Activated T-helper 1 cell treated with Interleukin-2 at 50 U/mL for 16 hours (primary cell): ENCODE results near the gene HK1.

Source experiments
- DNase-seq: peaks from one replicate; pipeline ENCODE4 v3.0.0-alpha.2; 2020; ENCODE audit warnings: low read depth

Gene HK1

GRCh38 chr10:69406816-69407580, 128.7 kb downstream of the HK1 start:
- DNase-seq: no peak

- DNase-seq: no peak
Observed at GRCh38 chr10:69407621-69408301, 129.5 kb downstream of the HK1 start.

DNA sequence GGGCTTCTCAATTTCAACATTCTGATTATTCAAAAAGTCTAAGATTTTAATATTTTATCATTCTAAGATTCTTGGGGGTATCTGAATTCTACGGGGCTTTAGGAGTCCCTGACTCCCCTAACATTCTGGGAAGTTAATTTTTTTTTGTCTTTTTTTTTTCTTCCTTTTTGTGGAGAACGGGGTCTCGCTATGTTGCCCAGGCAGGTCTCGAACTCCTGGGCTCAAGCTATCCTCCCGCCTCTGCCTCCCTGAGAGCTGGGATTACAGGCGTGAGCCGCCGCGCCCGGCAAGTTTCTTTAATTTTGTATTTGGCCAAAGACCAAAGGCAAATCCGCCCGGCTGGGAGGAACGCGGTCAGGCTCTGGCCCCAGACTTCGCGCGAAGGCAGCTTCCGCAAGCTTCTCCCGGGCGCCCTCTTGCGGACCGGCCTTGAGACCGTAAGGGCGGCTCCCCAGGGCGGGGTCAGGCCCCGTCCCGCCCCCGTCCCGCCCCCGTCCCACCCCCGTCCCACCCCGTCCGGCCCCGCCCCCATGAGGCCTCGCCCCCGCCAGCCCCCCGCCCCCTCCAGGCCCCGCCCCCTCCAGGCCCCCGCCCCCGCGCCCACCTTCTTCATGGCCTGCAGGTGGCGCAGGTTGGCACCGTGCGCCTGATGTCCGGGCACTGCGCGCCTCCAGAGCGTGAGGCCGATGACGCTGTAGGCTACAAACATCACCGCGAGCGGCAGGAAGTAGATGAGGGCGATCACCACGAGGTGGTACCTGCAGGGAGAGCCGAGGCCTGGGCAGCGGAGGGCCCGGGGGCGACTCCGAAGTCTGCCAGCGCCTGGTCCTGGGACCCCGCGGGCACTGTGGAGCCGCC, 130.3 kb downstream of the HK1 start:
- peak; percentile 85 for DNase-seq

DNA sequence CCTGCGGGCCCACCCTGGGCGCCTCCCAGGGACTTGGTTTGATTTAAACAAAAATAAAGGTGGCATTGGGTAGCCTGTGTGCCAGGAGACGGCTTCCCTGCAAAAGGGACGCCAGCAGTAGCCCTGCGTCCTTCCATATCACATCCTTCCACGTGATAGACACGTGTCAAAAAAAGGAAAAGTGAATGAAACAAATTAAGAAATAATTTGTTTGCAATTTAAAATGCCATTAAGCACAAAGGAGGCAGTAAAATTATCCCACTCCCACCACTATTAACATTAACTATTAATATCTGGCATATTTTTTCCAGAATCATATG, 130.8 kb downstream of the HK1 start:
- DNase-seq: no peak

GRCh38 chr10:69409968-69410367, 131.7 kb downstream of the HK1 start:
- no peak for DNase-seq

GRCh38 chr10:69410487-69410886, 132.2 kb downstream of the HK1 start:
- DNase-seq: no peak

- no peak for DNase-seq
Observed at GRCh38 chr10:69411476-69411875, 133.2 kb downstream of the HK1 start.

DNA sequence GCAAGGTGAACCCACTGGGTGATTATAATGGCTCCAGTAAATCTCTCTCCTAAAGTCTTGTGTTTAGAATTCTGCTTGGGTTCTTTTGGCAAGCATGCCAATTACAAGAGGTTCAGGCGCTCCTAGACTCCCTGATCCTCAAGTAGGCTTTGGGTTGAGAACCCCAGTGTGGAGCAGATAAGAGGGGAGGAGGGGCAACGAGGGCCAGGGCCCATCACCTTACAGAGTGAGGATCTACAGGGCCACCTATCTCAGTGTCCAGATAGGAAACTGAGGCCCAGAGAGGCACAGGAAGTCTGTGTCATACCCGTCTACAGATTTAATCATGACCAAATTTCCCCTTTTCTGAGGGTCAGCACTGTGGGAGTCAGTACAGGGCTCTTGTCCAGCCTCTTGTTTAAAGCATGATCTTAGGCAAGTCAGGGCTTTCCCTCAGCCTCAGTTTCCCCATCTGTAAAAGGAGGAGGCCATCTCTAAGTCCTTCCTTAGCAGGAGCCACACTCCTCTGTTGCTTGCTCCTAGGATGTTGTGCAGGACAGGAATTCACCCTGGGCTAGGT, 134.0 kb downstream of the HK1 start:
- DNase-seq: no peak

DNA sequence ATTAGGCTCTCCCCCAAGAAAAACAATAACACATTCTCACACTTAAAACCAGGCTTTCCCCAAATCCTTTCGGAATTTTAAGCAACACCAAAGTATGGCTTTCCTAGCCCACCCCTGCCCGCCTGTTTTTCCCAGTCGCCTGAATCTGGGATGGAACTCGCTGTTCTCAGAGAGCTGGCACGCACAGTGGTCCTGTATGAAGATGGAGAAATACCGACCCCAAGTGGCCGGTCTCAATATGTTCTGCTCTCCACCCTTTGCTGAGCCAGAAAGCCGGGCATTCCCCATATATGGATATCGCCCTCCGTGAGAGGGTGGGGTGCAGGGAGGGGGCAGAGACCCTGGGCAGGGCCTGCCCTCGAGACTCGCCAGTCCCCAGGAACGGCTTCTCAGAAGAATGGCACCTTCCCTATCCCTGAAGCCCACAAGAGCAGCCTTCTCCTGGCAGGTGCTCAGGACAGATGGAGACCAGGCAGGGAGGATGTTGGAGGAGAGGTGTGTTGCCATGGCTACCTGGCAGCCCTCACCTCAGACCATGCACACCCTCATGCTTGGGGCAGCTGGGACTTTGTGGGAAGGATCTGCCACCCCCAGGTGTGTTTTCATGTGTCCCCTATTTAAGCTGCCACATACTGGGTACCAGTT, 135.0 kb downstream of the HK1 start:
- DNase-seq: no peak

GRCh38 chr10:69414036-69415018, 136.0 kb downstream of the HK1 start:
- no peak for DNase-seq

DNA sequence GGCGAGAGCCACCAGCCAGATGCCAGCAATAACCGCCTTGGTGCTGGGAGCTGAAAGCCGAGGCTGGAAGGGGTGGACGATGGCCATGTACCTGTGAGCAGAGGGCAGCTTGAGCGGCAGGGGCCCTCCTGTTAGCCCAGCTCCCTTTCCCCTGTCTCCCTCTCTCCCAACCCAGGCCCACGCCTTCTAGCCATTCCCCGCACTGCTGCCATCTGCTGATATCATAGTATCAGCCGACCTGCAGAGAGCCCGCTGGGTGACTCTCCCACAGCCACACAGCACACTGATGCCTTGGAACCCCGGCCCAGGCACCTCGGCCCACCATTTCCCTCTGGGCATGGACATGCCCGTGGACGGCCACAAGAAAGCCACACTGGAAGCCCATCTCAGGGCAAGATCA, 136.8 kb downstream of the HK1 start:
- DNase-seq: no peak

DNA sequence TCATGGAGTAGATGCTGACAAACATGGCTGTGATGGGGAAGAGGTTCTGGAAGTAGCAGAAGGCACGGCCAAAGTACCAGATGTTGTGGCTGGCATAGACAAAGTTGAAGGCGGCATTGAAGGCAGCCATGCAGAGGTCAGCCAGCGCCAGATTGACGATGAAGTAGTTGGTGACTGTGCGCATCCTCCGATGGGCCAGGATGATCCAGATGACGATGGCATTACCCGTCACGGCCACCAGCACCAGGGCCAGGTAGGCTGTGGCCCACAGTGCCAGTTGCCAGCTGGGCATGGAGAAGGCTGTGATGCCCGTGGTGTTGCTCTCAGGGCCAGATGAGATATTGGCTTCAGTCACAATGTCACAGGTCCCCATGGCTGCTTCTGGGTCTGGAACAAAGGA, 137.7 kb downstream of the HK1 start:
- DNase-seq: no peak

- no peak for DNase-seq
Observed at GRCh38 chr10:69416695-69417094, 138.4 kb downstream of the HK1 start, which contains the start of gene TACR2. TACR2 (minus strand) TSS chr10:69416918; CDS start chr10:69416323, 595 bp downstream.

DNA sequence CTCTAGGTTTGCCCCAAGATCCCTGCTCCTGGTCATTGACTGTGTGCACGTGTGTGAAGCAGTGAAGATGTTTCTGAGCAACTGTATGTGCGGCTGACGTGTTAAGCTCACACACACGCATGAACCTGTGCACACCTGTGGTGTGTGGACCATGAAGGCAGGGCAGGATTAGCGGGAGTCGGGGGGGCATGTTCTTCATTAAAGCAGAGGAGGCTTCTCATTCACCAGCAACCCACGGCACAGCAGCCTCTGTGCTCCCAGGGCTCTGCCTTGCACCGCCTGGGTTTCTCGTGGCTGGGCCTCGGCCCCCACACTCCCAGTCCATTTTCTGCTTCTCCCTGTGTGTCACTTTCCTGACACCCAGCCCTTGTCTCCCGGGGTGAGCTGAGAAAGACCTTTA, 139.2 kb downstream of the HK1 start:
- DNase-seq: no peak

- no peak for DNase-seq
Observed at GRCh38 chr10:69418052-69418752, 139.9 kb downstream of the HK1 start.

DNA sequence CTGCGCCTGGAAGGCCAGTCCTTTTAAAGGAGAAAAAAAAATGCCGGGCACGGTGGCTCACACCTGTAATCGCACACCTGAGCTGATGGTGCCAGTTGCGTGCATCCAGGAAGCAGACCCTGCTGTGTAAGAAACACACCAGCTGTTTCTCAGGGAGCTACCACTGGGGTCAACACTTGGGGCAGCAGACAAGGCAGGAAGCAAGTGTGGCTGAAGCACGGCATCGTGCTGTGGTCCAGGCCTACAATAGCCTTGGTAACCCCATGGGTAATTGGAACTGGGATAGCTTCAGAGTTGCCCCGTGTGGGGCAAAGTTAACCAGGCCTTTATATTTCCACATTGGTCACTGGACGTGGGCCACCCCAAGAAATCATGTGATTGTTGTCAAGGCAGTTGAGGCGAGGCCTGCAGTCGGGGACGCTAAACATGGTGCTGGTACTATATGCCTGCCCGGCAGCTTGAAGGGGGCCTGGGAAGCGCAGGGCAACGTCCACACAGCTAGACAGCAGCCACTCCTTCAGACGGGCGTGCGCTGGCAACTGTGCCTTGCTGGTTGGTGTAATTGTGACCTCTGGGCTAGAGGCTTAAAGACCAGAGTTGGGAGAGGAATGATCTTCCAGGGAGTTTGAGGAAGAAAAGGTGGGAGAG, 140.9 kb downstream of the HK1 start:
- DNase-seq: no peak

DNA sequence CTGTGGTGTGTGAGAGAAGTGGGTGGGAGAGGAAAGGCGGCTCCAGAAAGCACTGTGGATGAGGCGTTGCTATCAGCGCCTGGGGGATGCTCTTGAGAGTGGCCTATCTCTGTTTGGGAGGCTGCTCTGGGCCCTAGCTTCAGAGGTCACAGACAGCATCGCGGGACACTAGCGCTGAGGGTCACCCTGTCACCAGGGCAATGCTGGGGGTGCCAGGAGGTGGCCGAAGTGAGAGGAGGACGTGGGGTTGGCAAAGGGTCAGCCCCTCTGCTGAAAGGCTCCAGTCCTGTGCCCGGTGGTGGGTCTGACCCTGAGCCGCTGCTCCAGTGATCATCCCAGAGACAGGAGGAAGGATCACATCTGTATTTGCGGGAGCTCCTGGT, 141.4 kb downstream of the HK1 start:
- DNase-seq: no peak

- DNase-seq: no peak
Observed at GRCh38 chr10:69421611-69422308, 143.5 kb downstream of the HK1 start.

GRCh38 chr10:69422676-69423075, 144.4 kb downstream of the HK1 start:
- no peak for DNase-seq
